ENCODE data around the gene CERS1. TPM values are rescaled to one million over a fixed set of nuclear protein-coding genes. Genes with fewer than 3 reads are reported as not detected.

CERS1 gene
- total RNA-seq, 2 donors from 2014 or later = 0.21 TPM; not detected in 1

Other genes with a start within 250 kb of the CERS1 start
- gene CRTC1, start 212.5 kb downstream of the CERS1 start, total RNA-seq = 1 to 10 TPM; 5.6 to 7.1 TPM
- gene COMP, start 104.9 kb downstream of the CERS1 start, total RNA-seq = not detected
- gene UPF1, start 64.2 kb downstream of the CERS1 start, total RNA-seq = 100 to 1,000 TPM in 1 of 2 donors, 10 to 100 TPM in 1; 81.6 to 109 TPM
- 100 to 1,000 TPM; 147 to 190 TPM for gene COPE, start 23.2 kb upstream of the CERS1 start, total RNA-seq
- 10 to 100 TPM; 46.7 to 51.2 TPM for gene DDX49, start 23.6 kb upstream of the CERS1 start, total RNA-seq
- gene HOMER3, start 45.1 kb upstream of the CERS1 start, total RNA-seq = 1 to 10 TPM in 1 of 2 donors, under 1 TPM in 1; 0.36 to 1.0 TPM
- 100 to 1,000 TPM; 119 to 248 TPM for gene SUGP2, start 137.4 kb upstream of the CERS1 start, total RNA-seq
- gene ARMC6, start 137.4 kb upstream of the CERS1 start, total RNA-seq = 10 to 100 TPM; 22.4 to 34.8 TPM
- 10 to 100 TPM; 15.1 to 19.2 TPM for gene SLC25A42, start 167.8 kb upstream of the CERS1 start, total RNA-seq
- 10 to 100 TPM; 22.9 to 28.2 TPM for gene TMEM161A, start 242.3 kb upstream of the CERS1 start, total RNA-seq

All from activated naive CD4-positive, alpha-beta T cell treated with anti-CD3 and anti-CD28 coated beads, Interleukin-2, amount 50 U/mL, for 72 hours (primary cell).